MCF 10A (cell line): ENCODE results near the gene FSHB. TPM values are rescaled to one million over a fixed set of nuclear protein-coding genes. Genes with fewer than 3 reads are reported as not detected.

Source experiments
- Bru-seq: library from RNA; stranded (reverse); fragments of 400-500 nt; gene quantifications from one replicate; lab custom pipeline; 2021; lab: Mats Ljungman, UMichigan
- BruChase-seq, 2 experiments: library from RNA; stranded (reverse); fragments of 400-500 nt; gene quantifications; one replicate each; lab custom pipeline; 2021; lab: Mats Ljungman, UMichigan
- BruUV-seq: library from RNA; stranded (reverse); fragments of 400-500 nt; replicated peaks from 2 replicates; lab custom pipeline; 2021; lab: Mats Ljungman, UMichigan
- CTCF ChIA-PET: fragments of 300-600 bp; sonication (Branson Sonifier 250); formaldehyde crosslinking; extraction: SDS; loops from one replicate; lab custom pipeline; 2021; ENCODE audit warnings: antibody characterized with exemption, inconsistent platforms; lab: Yijun Ruan, JAX
- POLR2A ChIA-PET: fragments of 300-600, 350-650 bp; sonication (Branson Sonifier 250); formaldehyde crosslinking; extraction: SDS; loops from one replicate; lab custom pipeline; 2020; ENCODE audit warnings: antibody characterized with exemption, inconsistent platforms; lab: Yijun Ruan, JAX
- DNase-seq: peaks from one replicate; pipeline ENCODE4 v3.0.0-alpha.2; 2018; ENCODE audit not compliant: unreplicated experiment
- H3K27ac Mint-ChIP-seq: one replicate; pipeline ENCODE4 v1.8.0; 2022; ENCODE audit warnings: mild to moderate bottlenecking, low read depth, mixed read lengths; ENCODE audit not compliant: unreplicated experiment
- H3K27me3 Mint-ChIP-seq: one replicate; pipeline ENCODE4 v1.8.0; 2022; ENCODE audit warnings: mixed read lengths; ENCODE audit not compliant: insufficient read depth, unreplicated experiment
- H3K36me3 Mint-ChIP-seq: one replicate; pipeline ENCODE4 v1.8.0; 2022; ENCODE audit warnings: mild to moderate bottlenecking, moderate library complexity, mixed read lengths; ENCODE audit not compliant: insufficient read depth, unreplicated experiment
- H3K4me1 Mint-ChIP-seq: one replicate; pipeline ENCODE4 v1.8.0; 2022; ENCODE audit warnings: mixed read lengths; ENCODE audit not compliant: insufficient read depth, unreplicated experiment
- H3K4me3 Mint-ChIP-seq: one replicate; pipeline ENCODE4 v1.8.0; 2022; ENCODE audit warnings: mild to moderate bottlenecking, moderate library complexity, mixed read lengths; ENCODE audit not compliant: unreplicated experiment
- H3K9me3 Mint-ChIP-seq: one replicate; pipeline ENCODE4 v1.8.0; 2022; ENCODE audit warnings: mixed read lengths; ENCODE audit not compliant: unreplicated experiment
- intact Hi-C: fragments of 100-400 bp; cut with micrococcal nuclease; formaldehyde crosslinking; loops from 2 replicates; pipeline ENCODE4 v1.14.1; 2022
- long read RNA-seq: library from polyadenylated mRNA; stranded (forward); transcript quantifications from one replicate; pipeline ENCODE4 v2.0.0, GENCODE V29; 2022
- total RNA-seq: library from RNA; stranded (reverse); gene quantifications from 2 replicates; pipeline ENCODE4 v1.2.3, GENCODE V29; 2022
- TF ChIP-seq, protein P1 (sequence below): fragments of 200-600 bp; IDR thresholded peaks from one replicate; pipeline ENCODE4 v1.8.0; 2022; ENCODE audit warnings: antibody characterized with exemption, mild to moderate bottlenecking; ENCODE audit not compliant: unreplicated experiment

FSHB gene
- total RNA-seq (not detected in 2 replicates), Bru-seq, nascent RNA (not detected), BruChase-seq, experiment 1, labeled RNA remaining after a 6-hour chase (not detected), BruChase-seq, experiment 2, labeled RNA remaining after a 2-hour chase (not detected)
- long read RNA-seq = 0 reads

DNA sequence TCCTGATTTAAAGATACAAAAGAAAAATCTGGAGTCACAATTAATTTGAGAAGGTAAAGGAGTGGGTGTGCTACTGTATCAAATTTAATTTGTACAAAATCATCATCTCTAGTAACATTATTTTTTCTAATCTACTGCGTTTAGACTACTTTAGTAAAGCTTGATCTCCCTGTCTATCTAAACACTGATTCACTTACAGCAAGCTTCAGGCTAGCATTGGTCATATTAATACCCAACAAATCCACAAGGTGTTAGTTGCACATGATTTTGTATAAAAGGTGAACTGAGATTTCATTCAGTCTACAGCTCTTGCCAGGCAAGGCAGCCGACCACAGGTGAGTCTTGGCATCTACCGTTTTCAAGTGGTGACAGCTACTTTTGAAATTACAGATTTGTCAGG lies at the start of gene FSHB:
TSS of gene FSHB (plus strand) at position 301 of the 400 bp plus-strand sequence. CDS start 889 bp downstream, outside the sequence.
- ChIA-PET CTCF (no interaction called here), POLR2A (interaction anchor here (0.6 kb wide), 1 partner anchor 46 kb away, joined by 3 read pairs; no protein-coding TSS in a partner anchor)
- H3K27ac Mint-ChIP-seq = no peak within 1 kb of the TSS
- H3K9me3 Mint-ChIP-seq = no peaks in the 10 kb centered on the region
- no peaks in the 10 kb centered on the region for H3K27me3 Mint-ChIP-seq
- intact Hi-C loops = no loop called here
- H3K36me3 Mint-ChIP-seq = no peaks in the 10 kb centered on the region
- TF ChIP-seq, protein P1, sequence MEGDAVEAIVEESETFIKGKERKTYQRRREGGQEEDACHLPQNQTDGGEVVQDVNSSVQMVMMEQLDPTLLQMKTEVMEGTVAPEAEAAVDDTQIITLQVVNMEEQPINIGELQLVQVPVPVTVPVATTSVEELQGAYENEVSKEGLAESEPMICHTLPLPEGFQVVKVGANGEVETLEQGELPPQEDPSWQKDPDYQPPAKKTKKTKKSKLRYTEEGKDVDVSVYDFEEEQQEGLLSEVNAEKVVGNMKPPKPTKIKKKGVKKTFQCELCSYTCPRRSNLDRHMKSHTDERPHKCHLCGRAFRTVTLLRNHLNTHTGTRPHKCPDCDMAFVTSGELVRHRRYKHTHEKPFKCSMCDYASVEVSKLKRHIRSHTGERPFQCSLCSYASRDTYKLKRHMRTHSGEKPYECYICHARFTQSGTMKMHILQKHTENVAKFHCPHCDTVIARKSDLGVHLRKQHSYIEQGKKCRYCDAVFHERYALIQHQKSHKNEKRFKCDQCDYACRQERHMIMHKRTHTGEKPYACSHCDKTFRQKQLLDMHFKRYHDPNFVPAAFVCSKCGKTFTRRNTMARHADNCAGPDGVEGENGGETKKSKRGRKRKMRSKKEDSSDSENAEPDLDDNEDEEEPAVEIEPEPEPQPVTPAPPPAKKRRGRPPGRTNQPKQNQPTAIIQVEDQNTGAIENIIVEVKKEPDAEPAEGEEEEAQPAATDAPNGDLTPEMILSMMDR = no peak
- no peak for DNase-seq
- no TSS peak for BruUV-seq
- no peaks in the 10 kb centered on the region for H3K4me1 Mint-ChIP-seq
- no peak within 1 kb of the TSS for H3K4me3 Mint-ChIP-seq

DNA sequence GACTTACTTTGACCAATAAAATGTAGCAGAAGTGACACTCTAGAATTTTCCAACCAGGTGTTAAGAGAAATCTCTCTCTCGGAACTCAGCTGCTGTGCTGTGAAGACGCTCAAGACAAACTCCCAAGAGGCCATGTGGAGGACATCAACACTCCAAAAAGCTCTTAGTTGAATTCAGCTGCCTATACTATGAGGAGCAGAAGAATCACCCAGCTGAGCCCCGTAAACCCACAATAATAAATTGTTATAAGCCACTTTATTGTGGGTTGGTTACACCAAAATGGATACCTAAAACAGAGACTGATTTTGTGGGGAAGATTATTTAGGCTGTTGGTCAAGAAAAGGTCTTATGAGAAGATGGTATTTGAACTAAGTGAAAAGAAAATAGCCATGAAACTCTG lies 44.1 kb upstream of the FSHB start:
- DNase-seq = no peak
- no peaks in the 10 kb centered on the region for H3K27me3 Mint-ChIP-seq
- peaks cover 7% of the 10 kb centered on the region for H3K9me3 Mint-ChIP-seq
- H3K36me3 Mint-ChIP-seq = no peaks in the 10 kb centered on the region
- no peaks in the 10 kb centered on the region for H3K4me1 Mint-ChIP-seq
- TF ChIP-seq, protein P1 = no peak
- H3K4me3 Mint-ChIP-seq = no peak overlapping the region
- ChIA-PET POLR2A (interaction anchor here (1.2 kb wide), 1 partner anchor 10 kb away, joined by 3 read pairs; no protein-coding TSS in a partner anchor), CTCF (interaction anchor here (0.8 to 1.2 kb wide), 3 partner anchors 10 to 843 kb away, joined by 3 read pairs; no protein-coding TSS in a partner anchor)
- no peak overlapping the region for H3K27ac Mint-ChIP-seq
- intact Hi-C loops = no loop called here
- no TSS peak for BruUV-seq

DNA sequence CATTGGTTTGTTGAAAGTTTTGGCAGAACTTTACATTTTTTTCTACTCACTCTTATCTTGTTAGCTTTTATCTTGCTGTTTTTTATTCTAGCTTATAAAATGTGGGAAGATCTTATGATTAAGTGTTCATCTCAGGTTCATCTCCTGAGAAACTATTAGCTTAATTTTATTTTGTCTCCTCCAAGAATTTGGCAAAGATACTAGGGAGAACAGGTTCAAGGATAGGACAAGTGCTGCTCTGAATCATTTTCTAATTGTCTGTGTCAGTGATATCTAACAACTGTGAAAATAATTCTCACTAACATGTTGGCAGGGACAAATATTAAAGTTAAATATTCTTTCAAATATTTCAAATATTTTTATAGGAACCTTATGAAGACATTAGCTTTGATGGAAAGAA lies 38.2 kb upstream of the FSHB start:
- BruUV-seq = no TSS peak
- no peaks in the 10 kb centered on the region for H3K9me3 Mint-ChIP-seq
- DNase-seq = no peak
- ChIA-PET CTCF (interaction anchor here (0.8 to 5.3 kb wide), 6 partner anchors 20 to 760 kb away, joined by 3 to 57 read pairs (median 4); no protein-coding TSS in a partner anchor), POLR2A (no interaction called here)
- H3K36me3 Mint-ChIP-seq = no peaks in the 10 kb centered on the region
- intact Hi-C loops = no loop called here
- no peaks in the 10 kb centered on the region for H3K27me3 Mint-ChIP-seq
- TF ChIP-seq, protein P1 = no peak
- H3K4me3 Mint-ChIP-seq = no peak overlapping the region
- no peak overlapping the region for H3K27ac Mint-ChIP-seq
- no peaks in the 10 kb centered on the region for H3K4me1 Mint-ChIP-seq

DNA sequence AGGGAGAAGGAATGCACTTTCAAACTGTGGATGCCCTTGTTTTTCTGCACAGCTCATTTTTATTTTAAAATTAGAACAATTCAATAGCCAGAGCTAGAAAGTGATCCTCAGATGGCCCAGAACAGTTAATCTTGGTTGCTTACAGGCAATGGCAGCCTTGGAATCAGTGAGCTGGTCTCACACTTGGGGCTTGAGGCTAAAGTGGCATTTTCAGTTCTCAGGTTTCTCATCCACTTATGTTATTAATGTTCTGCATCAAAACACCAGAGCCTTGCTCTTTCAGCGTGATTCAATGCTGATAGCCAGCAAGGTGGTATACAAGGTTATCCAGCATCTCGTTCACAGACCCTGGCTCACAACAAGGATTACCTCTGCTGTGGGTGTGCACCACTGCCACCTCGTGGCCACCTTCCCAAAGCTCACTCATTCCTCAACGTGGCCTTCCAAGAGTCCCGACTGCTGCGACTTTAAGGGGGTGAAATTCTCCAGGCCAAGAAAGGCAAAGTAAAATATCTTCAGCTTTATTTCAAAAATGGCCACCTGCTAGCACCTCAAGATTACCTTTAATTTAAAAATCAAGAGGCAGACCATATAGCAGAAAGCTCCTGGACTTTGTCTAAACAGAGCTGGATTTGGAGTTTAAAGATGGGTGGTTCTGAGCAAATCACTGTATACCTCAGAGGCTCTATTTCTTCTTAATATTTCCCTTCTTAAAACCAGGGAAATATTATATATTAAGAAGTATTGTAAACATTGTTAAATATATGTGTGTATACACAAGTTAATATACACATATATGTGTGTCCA lies 34.2 kb upstream of the FSHB start:
- ChIA-PET CTCF (interaction anchor here (0.6 to 5.3 kb wide), 52 partner anchors 10 to 940 kb away, joined by 3 to 71 read pairs (median 4); partner anchors contain the start of gene ARL14EP), POLR2A (interaction anchor here (1.0 to 2.3 kb wide), 6 partner anchors 10 to 126 kb away, joined by 3 to 11 read pairs (median 3); partner anchors contain the start of gene ARL14EP)
- Mint-ChIP-seq H3K27me3 (no peaks in the 10 kb centered on the region), H3K36me3 (no peaks in the 10 kb centered on the region), H3K9me3 (no peaks in the 10 kb centered on the region), H3K4me1 (no peaks in the 10 kb centered on the region), H3K4me3 (no peak overlapping the region), H3K27ac (peak overlapping the region; percentile 88)
- intact Hi-C loops = loop anchor here (1.0 to 5.0 kb wide), 3 partner anchors 66 to 748 kb away; no protein-coding TSS in a partner anchor
- TF ChIP-seq, protein P1 = peak; percentile 64
- peak; percentile 65 for DNase-seq
- BruUV-seq = no TSS peak
